ENCODE data around the gene UBAP1. TPM values are rescaled to one million over a fixed set of nuclear protein-coding genes. Genes with fewer than 3 reads are reported as not detected.
A peak's percentile ranks its signal among the peaks of the same experiment; 100 is the strongest.

The UBAP1 gene
- total RNA-seq, 1 donor from 2014 or later: 37.6 TPM

GRCh38 chr9:34139477-34140146 is 39.2 kb upstream of the UBAP1 start:
- Histone ChIP-seq H3K4me3 (no peak overlapping the region), H3K4me1 (peaks cover 17% of the 10 kb centered on the region), H3K36me3 (no peaks in the 10 kb centered on the region), H3K27ac (replicated peaks) (peak overlapping the region; percentile 44), H3K27me3 (ENCODE audit: low read depth) (no peaks in the 10 kb centered on the region), H3K9me3 (replicated peaks) (no peaks in the 10 kb centered on the region)
- intact Hi-C loops (cut with micrococcal nuclease): no loop called here
- peak; percentile 36 for DNase-seq
- peak; percentile 54 for TF ChIP-seq CTCF (IDR thresholded peaks at IDR 0.05; ENCODE audit: borderline replicate concordance)

- H3K27ac ChIP-seq (replicated peaks): peak overlapping the region; percentile 44
These were observed 38.0 kb upstream of the UBAP1 start for GRCh38 chr9:34140853-34141252.

GRCh38 chr9:34143116-34143515 is 35.7 kb upstream of the UBAP1 start:
- intact Hi-C loops (cut with micrococcal nuclease): no loop called here
- H3K36me3 ChIP-seq: no peaks in the 10 kb centered on the region
- no peaks in the 10 kb centered on the region for H3K9me3 ChIP-seq (replicated peaks)
- H3K27ac ChIP-seq (replicated peaks): peak overlapping the region; percentile 58
- no peak overlapping the region for H3K4me3 ChIP-seq
- H3K27me3 ChIP-seq (ENCODE audit: low read depth): no peaks in the 10 kb centered on the region
- TF ChIP-seq CTCF (IDR thresholded peaks at IDR 0.05; ENCODE audit: borderline replicate concordance): no peak
- H3K4me1 ChIP-seq: peaks cover 17% of the 10 kb centered on the region
- no peak for DNase-seq

More at GRCh38 chr9:34140853-34141252, 38.0 kb upstream of the UBAP1 start:
- DNase-seq: no peak
- Histone ChIP-seq H3K9me3 (replicated peaks) (no peaks in the 10 kb centered on the region), H3K27me3 (ENCODE audit: low read depth) (no peaks in the 10 kb centered on the region), H3K4me1 (peaks cover 17% of the 10 kb centered on the region), H3K36me3 (no peaks in the 10 kb centered on the region), H3K4me3 (no peak overlapping the region)
- TF ChIP-seq CTCF (IDR thresholded peaks at IDR 0.05; ENCODE audit: borderline replicate concordance): no peak
- intact Hi-C loops (cut with micrococcal nuclease): no loop called here

- TF ChIP-seq CTCF (IDR thresholded peaks at IDR 0.05; ENCODE audit: borderline replicate concordance): no peak
- DNase-seq: no peak
- Histone ChIP-seq H3K27me3 (ENCODE audit: low read depth) (no peaks in the 10 kb centered on the region), H3K4me1 (peaks cover 5% of the 10 kb centered on the region), H3K36me3 (no peaks in the 10 kb centered on the region), H3K9me3 (replicated peaks) (no peaks in the 10 kb centered on the region), H3K4me3 (no peak overlapping the region), H3K27ac (replicated peaks) (no peak overlapping the region)
- intact Hi-C loops (cut with micrococcal nuclease): no loop called here
These were observed 33.7 kb upstream of the UBAP1 start for GRCh38 chr9:34145165-34145564.

- H3K4me1 ChIP-seq: no peaks in the 10 kb centered on the region
- DNase-seq: no peak
- intact Hi-C loops (cut with micrococcal nuclease): no loop called here
These were observed 27.4 kb upstream of the UBAP1 start for GRCh38 chr9:34151398-34151797.

More at GRCh38 chr9:34151398-34151797, 27.4 kb upstream of the UBAP1 start:
- Histone ChIP-seq H3K4me3 (no peak overlapping the region), H3K36me3 (no peaks in the 10 kb centered on the region), H3K9me3 (replicated peaks) (no peaks in the 10 kb centered on the region), H3K27me3 (ENCODE audit: low read depth) (no peaks in the 10 kb centered on the region), H3K27ac (replicated peaks) (no peak overlapping the region)
- no peak for TF ChIP-seq CTCF (IDR thresholded peaks at IDR 0.05; ENCODE audit: borderline replicate concordance)

Data from left ventricle myocardium inferior (tissue), 1 donor.